H9 (cell line): ENCODE measurements around the gene ITCH. TPM values are rescaled to one million over a fixed set of nuclear protein-coding genes. Genes with fewer than 3 reads are reported as not detected.

ENCODE experiments used
- DNase-seq: peaks from one replicate; pipeline ENCODE4 v3.0.0-alpha.2; 2017
- H2AFZ ChIP-seq: one replicate; pipeline ENCODE4 v1.6.1; 2013; ENCODE audit warnings: mild to moderate bottlenecking, low read length, control low read depth, moderate library complexity
- H2AK5ac ChIP-seq: 2 replicates; pipeline ENCODE4 v1.6.1; 2013; ENCODE audit warnings: low read length, control low read depth, mixed read lengths; ENCODE audit not compliant: insufficient read length
- H2BK120ac ChIP-seq: one replicate; pipeline ENCODE4 v1.6.1; 2013; ENCODE audit warnings: low read depth, mild to moderate bottlenecking, low read length, control low read depth, inconsistent platforms; ENCODE audit not compliant: poor library complexity, severe bottlenecking
- H2BK12ac ChIP-seq: 2 replicates; pipeline ENCODE4 v1.6.1; 2013; ENCODE audit warnings: low read length, control low read depth, mixed read lengths, low read depth; ENCODE audit not compliant: insufficient read length
- H2BK15ac ChIP-seq: 2 replicates; pipeline ENCODE4 v1.6.1; 2013; ENCODE audit warnings: low read depth, low read length, control low read depth
- H2BK20ac ChIP-seq: one replicate; pipeline ENCODE4 v1.6.1; 2013; ENCODE audit warnings: low read depth, mild to moderate bottlenecking, low read length, control low read depth, inconsistent platforms; ENCODE audit not compliant: poor library complexity, severe bottlenecking
- H2BK5ac ChIP-seq: 2 replicates; pipeline ENCODE4 v1.6.1; 2013; ENCODE audit warnings: low read length, control low read depth, mixed read lengths; ENCODE audit not compliant: insufficient read length
- H3K14ac ChIP-seq: 2 replicates; pipeline ENCODE4 v1.6.1; 2013; ENCODE audit warnings: low read length, control low read depth; ENCODE audit not compliant: insufficient read depth
- H3K18ac ChIP-seq: 2 replicates; pipeline ENCODE4 v1.6.1; 2013; ENCODE audit warnings: low read depth, mild to moderate bottlenecking, mixed read lengths, low read length, control low read depth; ENCODE audit not compliant: insufficient read length
- H3K23ac ChIP-seq: 2 replicates; pipeline ENCODE4 v1.6.1; 2013; ENCODE audit warnings: low read length, control low read depth, mixed read lengths, low read depth; ENCODE audit not compliant: insufficient read length
- H3K23me2 ChIP-seq: 2 replicates; pipeline ENCODE4 v1.6.1; 2013; ENCODE audit warnings: low read depth, mild to moderate bottlenecking, mixed read lengths, low read length, control low read depth; ENCODE audit not compliant: insufficient read length, poor library complexity, severe bottlenecking
- H3K27ac ChIP-seq: 2 replicates; pipeline ENCODE4 v1.5.1; 2013; ENCODE audit warnings: low read length, control low read depth, mixed read lengths, low read depth; ENCODE audit not compliant: insufficient read length
- H3K27me3 ChIP-seq: 2 replicates; pipeline ENCODE4 v1.6.1; 2013; ENCODE audit warnings: low read length, control low read depth, inconsistent platforms; ENCODE audit not compliant: insufficient read depth
- H3K4ac ChIP-seq: 2 replicates; pipeline ENCODE4 v1.6.1; 2013; ENCODE audit warnings: low read depth, mild to moderate bottlenecking, control low read depth, inconsistent platforms, low read length, moderate library complexity
- H3K4me1 ChIP-seq: 2 replicates; pipeline ENCODE4 v1.6.1; 2013; ENCODE audit warnings: low read length, control low read depth, inconsistent platforms; ENCODE audit not compliant: insufficient read depth
- H3K4me2 ChIP-seq: 2 replicates; pipeline ENCODE4 v1.6.1; 2013; ENCODE audit warnings: low read length, control low read depth, mixed read lengths; ENCODE audit not compliant: insufficient read length, insufficient read depth
- H3K56ac ChIP-seq: 2 replicates; pipeline ENCODE4 v1.6.1; 2013; ENCODE audit warnings: low read depth, mild to moderate bottlenecking, mixed read lengths, low read length, control low read depth; ENCODE audit not compliant: insufficient read length
- H3K79me1 ChIP-seq: 2 replicates; pipeline ENCODE4 v1.6.1; 2013; ENCODE audit warnings: low read depth, mild to moderate bottlenecking, moderate library complexity, low read length, control low read depth, inconsistent platforms; ENCODE audit not compliant: insufficient read depth, poor library complexity, severe bottlenecking
- H3K79me2 ChIP-seq: 2 replicates; pipeline ENCODE4 v1.6.1; 2013; ENCODE audit warnings: low read length, control low read depth, inconsistent platforms; ENCODE audit not compliant: insufficient read depth
- H3K9ac ChIP-seq: 2 replicates; pipeline ENCODE4 v1.6.1; 2013; ENCODE audit warnings: low read length, control low read depth, mixed read lengths; ENCODE audit not compliant: insufficient read length; ENCODE audit errors: extremely low read depth
- H3K9me3 ChIP-seq: one replicate; pipeline ENCODE4 v1.6.1; 2013; ENCODE audit warnings: low read depth, low read length, inconsistent platforms; ENCODE audit not compliant: control insufficient read depth
- H3T11ph ChIP-seq: one replicate; pipeline ENCODE4 v1.6.1; 2013; ENCODE audit warnings: mild to moderate bottlenecking, low read length, control low read depth, inconsistent platforms
- H4K20me1 ChIP-seq: one replicate; pipeline ENCODE4 v1.6.1; 2013; ENCODE audit not compliant: control insufficient read depth, insufficient read length, insufficient read depth
- H4K5ac ChIP-seq: 2 replicates; pipeline ENCODE4 v1.6.1; 2013; ENCODE audit warnings: low read depth, mild to moderate bottlenecking, mixed read lengths, low read length, control low read depth; ENCODE audit not compliant: insufficient read length
- H4K8ac ChIP-seq: replicated peaks from 2 replicates; pipeline ENCODE4 v1.6.1; 2013; ENCODE audit warnings: low read length, control low read depth, mixed read lengths, low read depth; ENCODE audit not compliant: insufficient read length
- H4K91ac ChIP-seq: 2 replicates; pipeline ENCODE4 v1.6.1; 2013; ENCODE audit warnings: low read depth, mild to moderate bottlenecking, moderate library complexity, mixed read lengths, low read length, control low read depth; ENCODE audit not compliant: insufficient read length
- H3K27ac Mint-ChIP-seq, 3 experiments: 2 replicates in 2 of 3; 3 replicates in 1 of 3; pipeline ENCODE4 v1.8.0; 2020 to 2021; ENCODE audit warnings: mixed read lengths in 3 of 3, mild to moderate bottlenecking in 1 of 3, moderate library complexity in 1 of 3
- H3K27me3 Mint-ChIP-seq: 2 replicates; pipeline ENCODE4 v1.8.0; 2021; ENCODE audit warnings: low read depth, mild to moderate bottlenecking, moderate library complexity, mixed read lengths
- H3K36me3 Mint-ChIP-seq, 3 experiments: 2 replicates in 2 of 3; 3 replicates in 1 of 3; pipeline ENCODE4 v1.8.0; 2020 to 2021; ENCODE audit warnings: low read depth in 3 of 3, mixed read lengths in 3 of 3; ENCODE audit not compliant: insufficient read depth in 1 of 3
- H3K4me1 Mint-ChIP-seq, 2 experiments: 2 replicates each; pipeline ENCODE4 v1.8.0; 2020; ENCODE audit warnings: mixed read lengths in 2 of 2
- H3K4me3 Mint-ChIP-seq, 2 experiments: 2 replicates in 1 of 2; 3 replicates in 1 of 2; pipeline ENCODE4 v1.8.0; 2020 to 2021; ENCODE audit warnings: mild to moderate bottlenecking in 2 of 2, mixed read lengths in 2 of 2, moderate library complexity in 1 of 2
- H3K9me3 Mint-ChIP-seq, 2 experiments: 2 replicates in 1 of 2; 3 replicates in 1 of 2; pipeline ENCODE4 v1.8.0; 2020; ENCODE audit warnings: mild to moderate bottlenecking in 2 of 2, mixed read lengths in 2 of 2, moderate library complexity in 1 of 2
- WGBS: extraction: QIAGEN DNeasy Blood & Tissue Kit; methylation state at CpG from one replicate; pipeline ENCODE4 v1.1.7; 2013; ENCODE audit warnings: missing lambda C conversion rate, low lambda C conversion rate, mixed read lengths; ENCODE audit not compliant: insufficient read length; ENCODE audit errors: extremely low coverage; 5-methylcytosine and 5-hydroxymethylcytosine counted together
- total RNA-seq: library from RNA; stranded (reverse); gene quantifications from 2 replicates; pipeline ENCODE4 v1.2.1, GENCODE V29; 2021
- TF ChIP-seq, protein P1 (sequence below): fragments of 200-600 bp; sonication (generic); conservative IDR thresholded peaks from 3 replicates; pipeline ENCODE4 v1.8.0; 2021; ENCODE audit warnings: antibody characterized with exemption, mild to moderate bottlenecking

ITCH gene
- total RNA-seq, 1 experiment from 2014 or later, result 55.9 TPM

DNA sequence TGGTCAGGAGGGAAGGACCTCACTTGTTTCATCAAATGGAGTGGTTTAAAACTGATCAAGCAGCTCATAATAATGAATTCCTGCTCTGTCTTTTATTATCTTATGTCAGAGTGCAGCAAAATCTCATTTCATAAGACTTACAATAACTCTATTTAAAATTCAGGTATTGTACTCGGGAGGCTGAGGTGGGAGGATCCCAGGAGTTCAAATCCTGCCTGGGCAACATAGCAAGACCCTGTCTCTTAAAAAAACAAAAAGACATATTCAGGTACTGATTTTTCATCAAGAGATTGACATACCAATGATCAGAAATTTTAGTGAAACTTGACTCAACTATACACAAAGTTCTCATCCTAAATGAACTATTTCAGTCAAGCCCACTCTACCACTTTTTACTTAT, 147.5 kb downstream of the ITCH start:
- H3K9me3 ChIP-seq, result no peaks in the 10 kb centered on the region
- peaks cover 0 to 36% (median 24%) of the 10 kb centered on the region in 3 experiments; a peak in 5 of 7 replicates for H3K36me3 Mint-ChIP-seq
- peaks cover 5% of the 10 kb centered on the region for H3K23me2 ChIP-seq
- H2BK20ac ChIP-seq, result no peak overlapping the region
- no peak overlapping the region for H3K18ac ChIP-seq
- no CpG with 5 or more reads among the region's 1 CpG for WGBS
- no peak overlapping the region for H4K91ac ChIP-seq
- H2BK12ac ChIP-seq, result no peak overlapping the region
- H3K4me2 ChIP-seq, result no peak overlapping the region
- H3K27me3 Mint-ChIP-seq, result no peaks in the 10 kb centered on the region
- H3K4me1 ChIP-seq, result no peaks in the 10 kb centered on the region
- no peak overlapping the region for H3K27ac Mint-ChIP-seq
- DNase-seq, result no peak
- H2BK120ac ChIP-seq, result no peak overlapping the region
- H3K56ac ChIP-seq, result no peak overlapping the region
- no peak overlapping the region for H2BK15ac ChIP-seq
- H3K79me2 ChIP-seq, result no peaks in the 10 kb centered on the region
- H3K4ac ChIP-seq, result no peak overlapping the region
- TF ChIP-seq, protein P1, sequence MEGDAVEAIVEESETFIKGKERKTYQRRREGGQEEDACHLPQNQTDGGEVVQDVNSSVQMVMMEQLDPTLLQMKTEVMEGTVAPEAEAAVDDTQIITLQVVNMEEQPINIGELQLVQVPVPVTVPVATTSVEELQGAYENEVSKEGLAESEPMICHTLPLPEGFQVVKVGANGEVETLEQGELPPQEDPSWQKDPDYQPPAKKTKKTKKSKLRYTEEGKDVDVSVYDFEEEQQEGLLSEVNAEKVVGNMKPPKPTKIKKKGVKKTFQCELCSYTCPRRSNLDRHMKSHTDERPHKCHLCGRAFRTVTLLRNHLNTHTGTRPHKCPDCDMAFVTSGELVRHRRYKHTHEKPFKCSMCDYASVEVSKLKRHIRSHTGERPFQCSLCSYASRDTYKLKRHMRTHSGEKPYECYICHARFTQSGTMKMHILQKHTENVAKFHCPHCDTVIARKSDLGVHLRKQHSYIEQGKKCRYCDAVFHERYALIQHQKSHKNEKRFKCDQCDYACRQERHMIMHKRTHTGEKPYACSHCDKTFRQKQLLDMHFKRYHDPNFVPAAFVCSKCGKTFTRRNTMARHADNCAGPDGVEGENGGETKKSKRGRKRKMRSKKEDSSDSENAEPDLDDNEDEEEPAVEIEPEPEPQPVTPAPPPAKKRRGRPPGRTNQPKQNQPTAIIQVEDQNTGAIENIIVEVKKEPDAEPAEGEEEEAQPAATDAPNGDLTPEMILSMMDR, result no peak
- no peaks in the 10 kb centered on the region for H3K27me3 ChIP-seq
- H3K4me3 Mint-ChIP-seq, result no peak overlapping the region
- H3K23ac ChIP-seq, result no peak overlapping the region
- no peak overlapping the region for H4K5ac ChIP-seq
- no peak overlapping the region for H3K27ac ChIP-seq
- H3K4me1 Mint-ChIP-seq, result peaks cover 14 to 20% of the 10 kb centered on the region in 2 experiments
- H4K20me1 ChIP-seq, result no peaks in the 10 kb centered on the region
- no peaks in the 10 kb centered on the region; a peak in 1 of 5 replicates for H3K9me3 Mint-ChIP-seq
- H2BK5ac ChIP-seq, result no peak overlapping the region
- H3T11ph ChIP-seq, result no peak overlapping the region
- no peak overlapping the region for H2AK5ac ChIP-seq
- no peak overlapping the region for H2AFZ ChIP-seq
- no peak overlapping the region for H4K8ac ChIP-seq
- H3K79me1 ChIP-seq, result no peaks in the 10 kb centered on the region
- no peak overlapping the region for H3K14ac ChIP-seq
- no peak overlapping the region for H3K9ac ChIP-seq
